Bone marrow (tissue), 2 donors: ENCODE measurements around the gene SSNA1.
A peak's percentile ranks its signal among the peaks of the same experiment; 100 is the strongest.
"Not testable (repeated sequence)": the region's sequence is repeated elsewhere in the genome, so short reads cannot be mapped to it uniquely, and the experiment has no call there.

ENCODE experiments used
- DNase-seq, 2 donors: peaks; one replicate each; lab custom pipeline; 2025; lab: John Stamatoyannopoulos, UW

Gene SSNA1

DNA sequence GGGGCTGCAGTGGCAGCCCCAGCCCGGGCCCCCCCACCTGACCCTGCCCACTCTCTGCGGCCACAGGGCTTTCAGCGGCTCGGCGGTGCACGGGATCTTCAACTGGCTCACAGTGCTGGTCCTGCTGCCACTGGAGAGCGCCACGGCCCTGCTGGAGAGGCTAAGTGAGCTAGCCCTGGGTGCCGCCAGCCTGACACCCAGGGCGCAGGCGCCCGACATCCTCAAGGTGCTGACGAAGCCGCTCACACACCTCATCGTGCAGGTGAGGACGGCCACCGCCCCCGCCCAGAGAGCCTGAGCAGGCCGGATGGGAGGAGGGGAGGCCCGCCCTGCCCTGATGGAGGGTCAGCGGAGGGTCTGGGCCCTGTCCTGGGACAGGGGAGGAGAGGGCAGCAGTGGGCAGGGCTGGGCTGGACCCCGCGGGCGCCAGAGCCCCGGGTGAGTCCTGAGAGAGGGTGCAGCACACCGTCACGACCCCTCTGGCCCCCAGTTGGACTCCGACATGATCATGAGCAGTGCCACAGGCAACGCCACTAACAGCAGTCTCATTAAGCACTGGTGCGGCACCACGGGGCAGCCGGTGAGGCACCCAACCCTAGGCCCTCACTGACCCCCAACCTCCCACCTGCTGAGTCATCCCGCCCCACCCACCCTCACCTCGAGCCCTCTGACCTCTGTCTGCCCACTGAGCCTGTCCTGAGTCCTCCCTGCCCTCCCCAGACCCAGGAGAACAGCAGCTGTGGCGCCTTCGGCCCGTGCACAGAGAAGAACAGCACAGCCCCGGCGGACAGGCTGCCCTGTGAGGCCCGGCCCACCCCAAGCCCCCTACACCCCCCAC is 44.9 kb downstream of the SSNA1 start:
- DNase-seq = no peak

GRCh38 chr9:137234055-137234697 is 45.7 kb downstream of the SSNA1 start:
- no peak for DNase-seq

DNA sequence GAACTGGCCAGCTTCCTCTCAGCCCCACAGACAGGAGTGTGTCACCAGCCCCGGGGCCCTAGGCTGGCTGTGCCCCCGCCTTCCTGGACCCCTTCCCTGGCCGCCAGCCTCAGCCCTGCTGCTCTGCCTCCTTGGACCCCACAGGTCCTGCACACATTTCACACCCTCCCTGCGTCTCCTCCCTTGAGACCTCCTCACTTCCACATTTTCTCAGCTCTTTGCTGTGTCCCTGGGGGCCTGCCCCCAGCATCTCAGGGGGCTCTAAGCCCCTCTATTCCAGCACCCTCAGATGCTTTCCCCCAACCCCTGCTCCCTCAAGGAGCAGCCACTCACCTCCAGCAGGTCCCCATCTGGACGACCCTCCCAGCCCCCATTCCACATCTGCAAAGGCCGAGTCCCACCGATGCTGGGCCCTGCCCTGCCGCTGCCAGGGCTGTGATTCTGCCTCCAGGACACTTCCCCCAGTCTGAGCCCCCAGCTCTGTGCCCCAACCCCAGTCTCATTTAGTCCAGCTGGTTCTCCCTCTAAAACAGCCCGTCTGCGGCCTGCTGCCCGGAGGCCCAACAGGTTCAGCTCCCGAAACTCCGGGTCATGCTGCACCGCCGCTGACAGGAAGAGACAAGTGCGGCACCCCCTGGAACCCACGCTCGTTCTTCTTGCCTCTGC is 46.4 kb downstream of the SSNA1 start:
- DNase-seq = no peak

DNA sequence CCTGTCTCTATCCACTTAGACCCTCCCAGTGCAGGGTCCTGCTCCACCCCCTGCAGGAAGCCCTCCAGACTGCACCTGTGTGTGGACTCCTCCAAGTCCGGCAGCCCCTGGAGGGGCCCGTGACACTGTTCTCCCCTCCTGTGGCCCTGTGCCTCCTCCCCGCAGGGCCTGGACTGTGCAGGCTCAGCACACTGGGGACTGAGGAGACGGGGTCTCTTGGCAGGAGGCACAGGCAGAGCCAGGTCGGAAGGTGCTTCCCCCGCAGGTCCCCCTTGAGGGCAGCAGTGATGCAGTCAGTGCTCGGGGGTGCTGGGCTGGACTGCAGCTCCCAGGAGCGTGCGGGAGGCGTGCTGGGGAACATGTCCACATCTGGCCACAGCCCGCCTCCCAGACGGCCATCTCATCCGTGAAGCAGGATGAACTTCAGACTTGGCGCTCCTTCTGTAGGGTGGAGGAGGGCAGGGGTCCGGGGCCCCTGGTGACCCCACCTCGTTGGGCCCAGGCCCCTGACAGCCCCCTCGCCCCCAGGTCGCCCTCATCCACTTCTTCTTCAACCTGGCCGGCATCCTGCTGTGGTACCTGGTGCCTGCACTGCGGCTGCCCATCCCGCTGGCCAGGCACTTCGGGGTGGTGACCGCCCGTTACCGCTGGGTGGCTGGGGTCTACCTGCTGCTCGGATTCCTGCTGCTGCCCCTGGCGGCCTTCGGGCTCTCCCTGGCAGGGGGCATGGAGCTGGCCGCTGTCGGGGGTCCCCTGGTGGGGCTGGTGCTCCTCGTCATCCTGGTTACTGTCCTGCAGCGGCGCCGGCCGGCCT is 47.2 kb downstream of the SSNA1 start:
- no peak for DNase-seq

- DNase-seq = peak; percentile 59 to 74
These were observed 47.9 kb downstream of the SSNA1 start for GRCh38 chr9:137236238-137236935.

GRCh38 chr9:137236936-137237421 is 48.5 kb downstream of the SSNA1 start:
- DNase-seq = no peak

- no peak for DNase-seq
These were observed 49.6 kb downstream of the SSNA1 start for GRCh38 chr9:137237759-137238726.

- DNase-seq = not testable (repeated sequence)
These were observed 51.2 kb downstream of the SSNA1 start for GRCh38 chr9:137239541-137240200.
